Liver (tissue), 3 donors: Measurements from ENCODE around the gene SCN4A.

ENCODE experiments used
- EGR1 ChIP-seq, 2 donors: IDR thresholded peaks; 2 replicates each; pipeline ENCODE4 v1.6.1; 2016 to 2018; ENCODE audit warnings: antibody characterized with exemption in 2 of 2, low read depth in 2 of 2
- FOXA1 ChIP-seq: IDR thresholded peaks from 2 replicates; pipeline ENCODE4 v1.6.1; 2016; ENCODE audit warnings: antibody characterized with exemption
- HNF4A ChIP-seq, 2 donors: conservative IDR thresholded peaks; 2 replicates each; pipeline ENCODE4 v1.6.1; 2016; ENCODE audit warnings: antibody characterized with exemption in 2 of 2, mild to moderate bottlenecking in 2 of 2
- JUND ChIP-seq, 2 donors: IDR thresholded peaks; 2 replicates each; pipeline ENCODE4 v1.6.1; 2016; ENCODE audit warnings: antibody characterized with exemption in 2 of 2
- NR2F2 ChIP-seq: IDR thresholded peaks from 2 replicates; pipeline ENCODE4 v1.6.1; 2016; ENCODE audit warnings: antibody characterized with exemption
- RAD21 ChIP-seq, 2 donors: IDR thresholded peaks; 2 replicates each; pipeline ENCODE4 v1.6.1; 2016; ENCODE audit warnings: antibody characterized with exemption in 2 of 2, mild to moderate bottlenecking in 2 of 2
- SP1 ChIP-seq: IDR thresholded peaks from 2 replicates; pipeline ENCODE4 v1.6.1; 2018; ENCODE audit warnings: antibody characterized with exemption, mild to moderate bottlenecking
- TAF1 ChIP-seq: conservative IDR thresholded peaks from 2 replicates; pipeline ENCODE4 v1.6.1; 2016; ENCODE audit warnings: antibody characterized with exemption, mild to moderate bottlenecking
- TF ChIP-seq, protein P1 (sequence below): fragments of 150-350 bp; IDR thresholded peaks from 2 replicates; pipeline ENCODE4 v1.5.1; 2017; ENCODE audit warnings: improper control_type of control experiment, low read depth, low read length; ENCODE audit not compliant: missing input control
- TF ChIP-seq, protein P2 (sequence below): IDR thresholded peaks from 2 replicates; pipeline ENCODE4 v1.6.1; 2016; ENCODE audit warnings: antibody characterized with exemption
- TF ChIP-seq, protein P3 (sequence below): IDR thresholded peaks from 2 replicates; pipeline ENCODE4 v1.6.1; 2016; ENCODE audit warnings: antibody characterized with exemption
- TF ChIP-seq, protein P4 (sequence below): IDR thresholded peaks from 2 replicates; pipeline ENCODE4 v1.6.1; 2016; ENCODE audit warnings: antibody characterized with exemption, mild to moderate bottlenecking
- TF ChIP-seq, protein P5 (sequence below): IDR thresholded peaks from 2 replicates; pipeline ENCODE4 v1.6.1; 2016; ENCODE audit warnings: antibody characterized with exemption
- donor health status: healthy.
- donor health status: healthy.

DNA sequence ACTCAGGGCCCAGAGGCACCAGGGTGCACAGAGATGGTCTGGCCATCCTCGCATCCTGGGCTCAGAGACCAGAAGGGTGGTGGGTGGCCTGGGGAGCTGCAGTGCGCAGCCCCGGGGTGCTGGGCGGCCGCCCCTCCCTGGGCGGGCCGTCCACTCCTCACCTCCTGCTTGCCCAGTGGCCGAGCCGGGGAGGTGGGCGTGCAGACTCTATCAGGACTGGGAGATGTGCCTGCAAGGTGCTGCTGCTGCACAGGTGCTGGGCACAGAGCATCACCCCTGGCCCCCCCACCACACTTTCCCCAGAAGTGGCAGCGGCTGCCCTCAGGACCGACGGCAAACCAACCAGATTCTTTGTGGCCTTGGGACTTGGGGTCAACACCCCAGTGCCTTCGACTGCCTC, at the start of gene SCN4A:
- TF ChIP-seq SP1 (no peak), RAD21 (IDR thresholded peaks at IDR 0.05) (no peak), EGR1 (IDR thresholded peaks at IDR 0.05; ENCODE audit: low read depth in 2 of 2) (no peak), NR2F2 (no peak), JUND (IDR thresholded peaks at IDR 0.05) (no peak), HNF4A (conservative IDR thresholded peaks at IDR 0.05) (no peak), TAF1 (no peak), FOXA1 (no peak)
- TF ChIP-seq, protein P1, sequence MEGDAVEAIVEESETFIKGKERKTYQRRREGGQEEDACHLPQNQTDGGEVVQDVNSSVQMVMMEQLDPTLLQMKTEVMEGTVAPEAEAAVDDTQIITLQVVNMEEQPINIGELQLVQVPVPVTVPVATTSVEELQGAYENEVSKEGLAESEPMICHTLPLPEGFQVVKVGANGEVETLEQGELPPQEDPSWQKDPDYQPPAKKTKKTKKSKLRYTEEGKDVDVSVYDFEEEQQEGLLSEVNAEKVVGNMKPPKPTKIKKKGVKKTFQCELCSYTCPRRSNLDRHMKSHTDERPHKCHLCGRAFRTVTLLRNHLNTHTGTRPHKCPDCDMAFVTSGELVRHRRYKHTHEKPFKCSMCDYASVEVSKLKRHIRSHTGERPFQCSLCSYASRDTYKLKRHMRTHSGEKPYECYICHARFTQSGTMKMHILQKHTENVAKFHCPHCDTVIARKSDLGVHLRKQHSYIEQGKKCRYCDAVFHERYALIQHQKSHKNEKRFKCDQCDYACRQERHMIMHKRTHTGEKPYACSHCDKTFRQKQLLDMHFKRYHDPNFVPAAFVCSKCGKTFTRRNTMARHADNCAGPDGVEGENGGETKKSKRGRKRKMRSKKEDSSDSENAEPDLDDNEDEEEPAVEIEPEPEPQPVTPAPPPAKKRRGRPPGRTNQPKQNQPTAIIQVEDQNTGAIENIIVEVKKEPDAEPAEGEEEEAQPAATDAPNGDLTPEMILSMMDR: no peak
- TF ChIP-seq, protein P2, sequence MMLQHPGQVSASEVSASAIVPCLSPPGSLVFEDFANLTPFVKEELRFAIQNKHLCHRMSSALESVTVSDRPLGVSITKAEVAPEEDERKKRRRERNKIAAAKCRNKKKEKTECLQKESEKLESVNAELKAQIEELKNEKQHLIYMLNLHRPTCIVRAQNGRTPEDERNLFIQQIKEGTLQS: no peak
- TF ChIP-seq, protein P3, sequence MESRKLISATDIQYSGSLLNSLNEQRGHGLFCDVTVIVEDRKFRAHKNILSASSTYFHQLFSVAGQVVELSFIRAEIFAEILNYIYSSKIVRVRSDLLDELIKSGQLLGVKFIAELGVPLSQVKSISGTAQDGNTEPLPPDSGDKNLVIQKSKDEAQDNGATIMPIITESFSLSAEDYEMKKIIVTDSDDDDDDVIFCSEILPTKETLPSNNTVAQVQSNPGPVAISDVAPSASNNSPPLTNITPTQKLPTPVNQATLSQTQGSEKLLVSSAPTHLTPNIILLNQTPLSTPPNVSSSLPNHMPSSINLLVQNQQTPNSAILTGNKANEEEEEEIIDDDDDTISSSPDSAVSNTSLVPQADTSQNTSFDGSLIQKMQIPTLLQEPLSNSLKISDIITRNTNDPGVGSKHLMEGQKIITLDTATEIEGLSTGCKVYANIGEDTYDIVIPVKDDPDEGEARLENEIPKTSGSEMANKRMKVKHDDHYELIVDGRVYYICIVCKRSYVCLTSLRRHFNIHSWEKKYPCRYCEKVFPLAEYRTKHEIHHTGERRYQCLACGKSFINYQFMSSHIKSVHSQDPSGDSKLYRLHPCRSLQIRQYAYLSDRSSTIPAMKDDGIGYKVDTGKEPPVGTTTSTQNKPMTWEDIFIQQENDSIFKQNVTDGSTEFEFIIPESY: no peak
- TF ChIP-seq, protein P4, sequence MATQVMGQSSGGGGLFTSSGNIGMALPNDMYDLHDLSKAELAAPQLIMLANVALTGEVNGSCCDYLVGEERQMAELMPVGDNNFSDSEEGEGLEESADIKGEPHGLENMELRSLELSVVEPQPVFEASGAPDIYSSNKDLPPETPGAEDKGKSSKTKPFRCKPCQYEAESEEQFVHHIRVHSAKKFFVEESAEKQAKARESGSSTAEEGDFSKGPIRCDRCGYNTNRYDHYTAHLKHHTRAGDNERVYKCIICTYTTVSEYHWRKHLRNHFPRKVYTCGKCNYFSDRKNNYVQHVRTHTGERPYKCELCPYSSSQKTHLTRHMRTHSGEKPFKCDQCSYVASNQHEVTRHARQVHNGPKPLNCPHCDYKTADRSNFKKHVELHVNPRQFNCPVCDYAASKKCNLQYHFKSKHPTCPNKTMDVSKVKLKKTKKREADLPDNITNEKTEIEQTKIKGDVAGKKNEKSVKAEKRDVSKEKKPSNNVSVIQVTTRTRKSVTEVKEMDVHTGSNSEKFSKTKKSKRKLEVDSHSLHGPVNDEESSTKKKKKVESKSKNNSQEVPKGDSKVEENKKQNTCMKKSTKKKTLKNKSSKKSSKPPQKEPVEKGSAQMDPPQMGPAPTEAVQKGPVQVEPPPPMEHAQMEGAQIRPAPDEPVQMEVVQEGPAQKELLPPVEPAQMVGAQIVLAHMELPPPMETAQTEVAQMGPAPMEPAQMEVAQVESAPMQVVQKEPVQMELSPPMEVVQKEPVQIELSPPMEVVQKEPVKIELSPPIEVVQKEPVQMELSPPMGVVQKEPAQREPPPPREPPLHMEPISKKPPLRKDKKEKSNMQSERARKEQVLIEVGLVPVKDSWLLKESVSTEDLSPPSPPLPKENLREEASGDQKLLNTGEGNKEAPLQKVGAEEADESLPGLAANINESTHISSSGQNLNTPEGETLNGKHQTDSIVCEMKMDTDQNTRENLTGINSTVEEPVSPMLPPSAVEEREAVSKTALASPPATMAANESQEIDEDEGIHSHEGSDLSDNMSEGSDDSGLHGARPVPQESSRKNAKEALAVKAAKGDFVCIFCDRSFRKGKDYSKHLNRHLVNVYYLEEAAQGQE: no peak
- TF ChIP-seq, protein P5, sequence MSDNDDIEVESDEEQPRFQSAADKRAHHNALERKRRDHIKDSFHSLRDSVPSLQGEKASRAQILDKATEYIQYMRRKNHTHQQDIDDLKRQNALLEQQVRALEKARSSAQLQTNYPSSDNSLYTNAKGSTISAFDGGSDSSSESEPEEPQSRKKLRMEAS: no peak
